H1 (cell line): ENCODE data around the gene NT5C. TPM values are rescaled to one million over a fixed set of nuclear protein-coding genes. Genes with fewer than 3 reads are reported as not detected.

Source experiments
- ASH2L ChIP-seq: fragments of 200-600, 300-600 bp; sonication (generic); IDR thresholded peaks from one replicate; pipeline ENCODE4 v1.7.1; 2017; ENCODE audit warnings: low read length
- CHD7 ChIP-seq: fragments of 300-600 bp; sonication (generic); IDR thresholded peaks from 2 replicates; pipeline ENCODE4 v1.7.1; 2012; ENCODE audit warnings: low read length, moderate library complexity, mild to moderate bottlenecking, inconsistent platforms; ENCODE audit not compliant: insufficient replicate concordance
- EZH2 ChIP-seq: fragments of 200-600 bp; sonication (generic); IDR thresholded peaks from 2 replicates; pipeline ENCODE4 v1.7.1; 2012; ENCODE audit warnings: low read depth, mild to moderate bottlenecking, moderate library complexity, low read length, inconsistent platforms; ENCODE audit not compliant: severe bottlenecking
- GABPA ChIP-seq: IDR thresholded peaks from 2 replicates; pipeline ENCODE4 v1.6.1; 2011; ENCODE audit warnings: mild to moderate bottlenecking, low read length, moderate library complexity, borderline replicate concordance; ENCODE audit not compliant: insufficient read depth
- KDM5A ChIP-seq: fragments of 200-600 bp; IDR thresholded peaks from 2 replicates; pipeline ENCODE4 v1.7.1; 2012; ENCODE audit warnings: mild to moderate bottlenecking, low read length, inconsistent platforms, mixed read lengths
- POLR2A ChIP-seq, 2 experiments: IDR thresholded peaks; 1 replicate in 1 of 2; 2 replicates in 1 of 2; pipeline ENCODE4 v1.6.1; 2011; ENCODE audit warnings: low read depth in 2 of 2, low read length in 2 of 2, mild to moderate bottlenecking in 2 of 2; ENCODE audit errors: control extremely low read depth in 1 of 2
- RFX5 ChIP-seq: IDR thresholded peaks from 2 replicates; pipeline ENCODE4 v1.6.1; 2011; ENCODE audit warnings: low read depth, low read length, improper control_type of control experiment, borderline replicate concordance
- TBP ChIP-seq: IDR thresholded peaks from 2 replicates; pipeline ENCODE4 v1.6.1; 2011; ENCODE audit warnings: low read depth, low read length, improper control_type of control experiment
- ZNF274 ChIP-seq: IDR thresholded peaks from 2 replicates; pipeline ENCODE4 v1.7.0; 2012; ENCODE audit warnings: low read length, borderline replicate concordance; ENCODE audit errors: extremely low read depth
- polyA plus RNA-seq, 7 experiments: library from polyadenylated mRNA; depleted of rRNA in 3 of 7; stranded (reverse) in 5 of 7; unstranded in 2 of 7; fragments of >200 nt in 5 of 7; fragments of 200-250 nt in 2 of 7; gene quantifications; 1 replicate in 5 of 7; 2 replicates in 1 of 7; 4 replicates in 1 of 7; pipeline versions ENCODE4 v1.2.1 to v1.2.3, GENCODE V29; 2011 to 2013; ENCODE audit warnings: missing spikeins in 2 of 7, mixed read lengths in 2 of 7
- total RNA-seq: library from RNA; stranded (reverse); fragmentation: NEBNext Ultra II Directional; extraction: Animal tissue kit (Norgen Biotek cat#: 25700); gene quantifications from 2 replicates; pipeline ENCODE4 v1.2.1, GENCODE V29; 2021

Gene NT5C
- total and polyA plus RNA-seq, 2 of the 8 experiments (the other 6 are each of a cell fraction or from before 2014, with no cell fraction given) = 52.1 to 66.4 TPM

GRCh38 chr17:75081611-75082540 lies 49.7 kb downstream of the NT5C start (continued):
- TF ChIP-seq CHD7 (no peak), KDM5A (no peak), GABPA (no peak), ASH2L (no peak), TBP (no peak), POLR2A (IDR thresholded peaks at IDR 0.05; ENCODE audit: control extremely low read depth in 1 of 2, low read depth in 2 of 2, low read length in 2 of 2) (no peak), ZNF274 (no peak), RFX5 (no peak), EZH2 (no peak)
